NAMALWA (cell line): ENCODE measurements around the gene LMO1.

Source experiments
- DNase-seq: peaks from one replicate; pipeline ENCODE4 v3.0.0-alpha.2; 2015; ENCODE audit warnings: low spot score

The LMO1 gene

GRCh38 chr11:8242499-8243280, 21.0 kb downstream of the LMO1 start:
- DNase-seq = no peak

- no peak for DNase-seq
These were observed 21.6 kb downstream of the LMO1 start for GRCh38 chr11:8242118-8242475.

- no peak for DNase-seq
These were observed 22.1 kb downstream of the LMO1 start for GRCh38 chr11:8241373-8242117.

- DNase-seq = no peak
These were observed 24.0 kb downstream of the LMO1 start for GRCh38 chr11:8239536-8240228.

GRCh38 chr11:8239040-8239439, 24.6 kb downstream of the LMO1 start:
- no peak for DNase-seq

- DNase-seq = no peak
These were observed 26.2 kb downstream of the LMO1 start for GRCh38 chr11:8237453-8237852.

- no peak for DNase-seq
These were observed 27.8 kb downstream of the LMO1 start for GRCh38 chr11:8235925-8236324.

- DNase-seq = no peak
These were observed 28.8 kb downstream of the LMO1 start for GRCh38 chr11:8234910-8235309.

GRCh38 chr11:8234425-8234821, 29.3 kb downstream of the LMO1 start:
- DNase-seq = no peak

- DNase-seq = no peak
These were observed 29.8 kb downstream of the LMO1 start for GRCh38 chr11:8233691-8234424.

GRCh38 chr11:8232849-8233606, 30.6 kb downstream of the LMO1 start:
- no peak for DNase-seq

GRCh38 chr11:8232414-8232813, 31.3 kb downstream of the LMO1 start:
- DNase-seq = no peak

- no peak for DNase-seq
These were observed 31.7 kb downstream of the LMO1 start for GRCh38 chr11:8231979-8232378.

- DNase-seq = no peak
These were observed 32.5 kb downstream of the LMO1 start for GRCh38 chr11:8230921-8231847.

GRCh38 chr11:8230178-8230859, 33.4 kb downstream of the LMO1 start:
- no peak for DNase-seq

GRCh38 chr11:8229299-8230177, 34.1 kb downstream of the LMO1 start:
- DNase-seq = no peak

GRCh38 chr11:8228231-8228630, 35.4 kb downstream of the LMO1 start:
- DNase-seq = no peak
